Large intestine (tissue), 3 donors: Measurements from ENCODE around the gene PTPRM. TPM values are rescaled to one million over a fixed set of nuclear protein-coding genes. Genes with fewer than 3 reads are reported as not detected.
A peak's percentile ranks its signal among the peaks of the same experiment; 100 is the strongest.

Source experiments
- DNase-seq, 2 donors: peaks; one replicate each; pipeline versions ENCODE4 v3.0.0 to v3.0.0-alpha.2; 2013
- H3K27ac ChIP-seq: one replicate; pipeline ENCODE4 v1.5.1; 2013; ENCODE audit warnings: low read length
- H3K27me3 ChIP-seq: 2 replicates; pipeline ENCODE4 v1.6.1; 2013; ENCODE audit warnings: low read length; ENCODE audit not compliant: control insufficient read depth, insufficient read depth
- H3K36me3 ChIP-seq: 2 replicates; pipeline ENCODE4 v1.6.1; 2013; ENCODE audit warnings: low read length; ENCODE audit not compliant: control insufficient read depth, insufficient read depth
- H3K4me1 ChIP-seq: one replicate; pipeline ENCODE4 v1.6.1; 2013; ENCODE audit warnings: low read length; ENCODE audit not compliant: control insufficient read depth, insufficient read depth
- H3K4me3 ChIP-seq: one replicate; pipeline ENCODE4 v1.5.1; 2013; ENCODE audit warnings: low read length
- H3K9me3 ChIP-seq: one replicate; pipeline ENCODE4 v1.6.1; 2013; ENCODE audit warnings: mild to moderate bottlenecking, low read depth, low read length, moderate library complexity; ENCODE audit not compliant: control insufficient read depth
- WGBS: methylation state at CpG from one replicate; pipeline ENCODE4 v1.1.5; 2013; ENCODE audit warnings: low lambda C conversion rate; ENCODE audit not compliant: insufficient coverage; 5-methylcytosine and 5-hydroxymethylcytosine counted together
- polyA plus RNA-seq: library from polyadenylated mRNA; unstranded; fragments of 120-200 nt; gene quantifications from one replicate; pipeline ENCODE4 v1.2.1, GENCODE V29; 2013

PTPRM gene
- polyA plus RNA-seq, 1 donor: 27.2 TPM

- H3K27me3 ChIP-seq: no peaks in the 10 kb centered on the region
- H3K27ac ChIP-seq: no peak overlapping the region
- 90% methylated on average over 2 of the region's 3 CpGs for WGBS
- DNase-seq: no peak
- no peaks in the 10 kb centered on the region for H3K9me3 ChIP-seq
- no peak overlapping the region for H3K4me3 ChIP-seq
- no peaks in the 10 kb centered on the region for H3K4me1 ChIP-seq
- no peaks in the 10 kb centered on the region for H3K36me3 ChIP-seq
These were observed 292.0 kb downstream of the PTPRM start for GRCh38 chr18:7859122-7859521.

GRCh38 chr18:7870266-7870665 lies 303.1 kb downstream of the PTPRM start:
- Histone ChIP-seq H3K27ac (no peak overlapping the region), H3K4me1 (peaks cover 3% of the 10 kb centered on the region), H3K36me3 (no peaks in the 10 kb centered on the region), H3K9me3 (no peaks in the 10 kb centered on the region), H3K4me3 (no peak overlapping the region), H3K27me3 (no peaks in the 10 kb centered on the region)
- no peak for DNase-seq
- WGBS: no CpG with 5 or more reads among the region's 1 CpG

GRCh38 chr18:7870855-7871254 lies 303.7 kb downstream of the PTPRM start:
- H3K27ac ChIP-seq: peak overlapping the region; percentile 78
- peaks cover under 1% of the 10 kb centered on the region for H3K9me3 ChIP-seq
- peaks cover 3% of the 10 kb centered on the region for H3K4me1 ChIP-seq
- no peak overlapping the region for H3K4me3 ChIP-seq
- H3K27me3 ChIP-seq: no peaks in the 10 kb centered on the region
- DNase-seq: no peak
- WGBS: no CpG with 5 or more reads among the region's 4 CpGs
- no peaks in the 10 kb centered on the region for H3K36me3 ChIP-seq

GRCh38 chr18:7871560-7872456 lies 304.7 kb downstream of the PTPRM start:
- Histone ChIP-seq H3K36me3 (no peaks in the 10 kb centered on the region), H3K27ac (peak overlapping the region; percentile 78)

GRCh38 chr18:7872569-7872968 lies 305.5 kb downstream of the PTPRM start:
- peak; percentile 75 to 84 for DNase-seq

More at GRCh38 chr18:7871560-7872456, 304.7 kb downstream of the PTPRM start:
- H3K4me3 ChIP-seq: no peak overlapping the region
- H3K27me3 ChIP-seq: no peaks in the 10 kb centered on the region
- peak; percentile 55 to 78 for DNase-seq
- H3K9me3 ChIP-seq: peaks cover 2% of the 10 kb centered on the region
- peaks cover 3% of the 10 kb centered on the region for H3K4me1 ChIP-seq
- 66% methylated on average over 2 of the region's 4 CpGs for WGBS

GRCh38 chr18:7873316-7873715 lies 306.2 kb downstream of the PTPRM start:
- no CpG with 5 or more reads among the region's 2 CpGs for WGBS
- Histone ChIP-seq H3K27me3 (no peaks in the 10 kb centered on the region), H3K36me3 (no peaks in the 10 kb centered on the region), H3K4me1 (peaks cover 5% of the 10 kb centered on the region), H3K4me3 (no peak overlapping the region), H3K27ac (peak overlapping the region; percentile 12), H3K9me3 (peaks cover 2% of the 10 kb centered on the region)
- no peak for DNase-seq

More at GRCh38 chr18:7872569-7872968, 305.5 kb downstream of the PTPRM start:
- Histone ChIP-seq H3K4me3 (no peak overlapping the region), H3K9me3 (peaks cover 2% of the 10 kb centered on the region), H3K27ac (peak overlapping the region; percentile 78), H3K36me3 (no peaks in the 10 kb centered on the region), H3K27me3 (no peaks in the 10 kb centered on the region), H3K4me1 (peaks cover 3% of the 10 kb centered on the region)
- no CpG with 5 or more reads among the region's 3 CpGs for WGBS

GRCh38 chr18:7876354-7877104 lies 309.4 kb downstream of the PTPRM start:
- H3K9me3 ChIP-seq: peaks cover 2% of the 10 kb centered on the region
- WGBS: 83% methylated on average over 1 of the region's 2 CpGs
- no peaks in the 10 kb centered on the region for H3K36me3 ChIP-seq
- H3K4me1 ChIP-seq: peaks cover 7% of the 10 kb centered on the region
- peak overlapping the region; percentile 34 for H3K27ac ChIP-seq
- DNase-seq: peak; percentile 38 to 54
- H3K4me3 ChIP-seq: no peak overlapping the region
- no peaks in the 10 kb centered on the region for H3K27me3 ChIP-seq

- no peaks in the 10 kb centered on the region for H3K36me3 ChIP-seq
- no peak for DNase-seq
- no peak overlapping the region for H3K4me3 ChIP-seq
- peaks cover 4% of the 10 kb centered on the region for H3K4me1 ChIP-seq
- no peaks in the 10 kb centered on the region for H3K27me3 ChIP-seq
- peaks cover 2% of the 10 kb centered on the region for H3K9me3 ChIP-seq
- no CpG with 5 or more reads among the region's 1 CpG for WGBS
- peak overlapping the region; percentile 81 for H3K27ac ChIP-seq
These were observed 310.5 kb downstream of the PTPRM start for GRCh38 chr18:7877609-7878008.

- H3K9me3 ChIP-seq: peaks cover 2% of the 10 kb centered on the region
- H3K36me3 ChIP-seq: no peaks in the 10 kb centered on the region
- H3K4me3 ChIP-seq: no peak overlapping the region
- DNase-seq: no peak
- peak overlapping the region; percentile 81 for H3K27ac ChIP-seq
- H3K4me1 ChIP-seq: peaks cover 4% of the 10 kb centered on the region
- WGBS: 54% methylated on average over 3 of the region's 6 CpGs
- no peaks in the 10 kb centered on the region for H3K27me3 ChIP-seq
These were observed 311.4 kb downstream of the PTPRM start for GRCh38 chr18:7878265-7879211.
